Muscle of leg (tissue), 11 donors: Measurements from ENCODE around the gene KIAA0930. TPM values are rescaled to one million over a fixed set of nuclear protein-coding genes. Genes with fewer than 3 reads are reported as not detected.

ENCODE experiments used
- DNase-seq: peaks from one replicate; pipeline ENCODE4 v3.0.0; 2013
- H3K27ac ChIP-seq: one replicate; pipeline ENCODE4 v1.5.1; 2013; ENCODE audit warnings: mild to moderate bottlenecking, low read length, control low read depth
- H3K27me3 ChIP-seq: one replicate; pipeline ENCODE4 v1.6.1; 2013; ENCODE audit warnings: low read length; ENCODE audit not compliant: control insufficient read depth, insufficient read depth
- H3K36me3 ChIP-seq: one replicate; pipeline ENCODE4 v1.6.1; 2013; ENCODE audit warnings: low read length; ENCODE audit not compliant: control insufficient read depth, insufficient read depth
- H3K4me1 ChIP-seq: one replicate; pipeline ENCODE4 v1.6.1; 2013; ENCODE audit warnings: low read length; ENCODE audit not compliant: control insufficient read depth, insufficient read depth
- H3K4me3 ChIP-seq: one replicate; pipeline ENCODE4 v1.5.1; 2013; ENCODE audit warnings: low read length, control low read depth
- H3K9me3 ChIP-seq: replicated peaks from 2 replicates; pipeline ENCODE4 v1.6.1; 2013; ENCODE audit warnings: low read depth, low read length; ENCODE audit not compliant: control insufficient read depth
- WGBS: methylation state at CpG from one replicate; pipeline ENCODE4 v1.1.5; 2013; ENCODE audit warnings: missing lambda C conversion rate; ENCODE audit not compliant: insufficient coverage; 5-methylcytosine and 5-hydroxymethylcytosine counted together
- polyA plus RNA-seq, 8 donors: library from polyadenylated mRNA; unstranded; fragments of 120-200 nt; gene quantifications; one replicate each; pipeline versions ENCODE4 v1.2.1 to v1.2.3, GENCODE V29; 2013; ENCODE audit warnings: inconsistent platforms in 1 of 8, low replicate concordance in 1 of 8; ENCODE audit not compliant: insufficient read length in 8 of 8, insufficient read depth in 1 of 8
- total RNA-seq: library from RNA; stranded (reverse); fragments of 120-200 nt; gene quantifications from one replicate; pipeline ENCODE4 v1.2.4, GENCODE V29; 2013

Gene KIAA0930
- total and polyA plus RNA-seq, 9 donors, result 11.7 to 23.4 (median 15.4) TPM

GRCh38 chr22:45181240-45181639, 59.5 kb downstream of the KIAA0930 start:
- Histone ChIP-seq H3K4me1 (no peaks in the 10 kb centered on the region), H3K27me3 (no peaks in the 10 kb centered on the region), H3K36me3 (peaks cover 45% of the 10 kb centered on the region), H3K27ac (no peak overlapping the region), H3K9me3 (no peaks in the 10 kb centered on the region), H3K4me3 (no peak overlapping the region)
- DNase-seq, result no peak
- 88% methylated on average over 2 of the region's 4 CpGs for WGBS

DNA sequence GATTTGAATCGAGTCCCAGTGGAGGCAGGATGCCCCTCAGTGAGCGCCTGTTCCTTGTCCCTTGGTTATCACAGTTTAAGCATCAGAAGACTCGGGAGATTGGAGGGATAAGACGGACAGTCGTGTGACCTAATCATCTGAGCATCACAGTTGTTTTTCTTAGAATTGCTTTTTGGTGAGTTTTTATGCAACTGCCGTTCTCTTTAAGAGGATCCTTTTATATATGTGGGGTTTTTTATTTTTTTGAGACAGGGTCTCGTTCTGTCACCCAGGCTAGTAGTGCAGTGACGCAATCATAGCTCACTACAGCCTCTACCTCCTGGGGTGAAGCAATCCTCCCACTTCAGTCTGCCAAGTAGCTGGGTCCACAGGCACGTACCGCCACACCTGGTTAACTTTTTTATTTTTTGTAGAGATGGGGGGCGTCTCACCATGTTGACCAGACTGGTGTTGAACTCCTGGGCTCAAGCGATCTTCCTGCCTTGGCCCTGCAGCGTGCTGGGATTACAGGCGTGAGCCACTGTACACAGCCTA, 60.5 kb downstream of the KIAA0930 start:
- 95% methylated on average over 6 of the region's 14 CpGs for WGBS
- no peak for DNase-seq
- H3K27ac ChIP-seq, result no peak overlapping the region
- peaks cover 44% of the 10 kb centered on the region for H3K36me3 ChIP-seq
- no peaks in the 10 kb centered on the region for H3K9me3 ChIP-seq
- no peaks in the 10 kb centered on the region for H3K4me1 ChIP-seq
- no peaks in the 10 kb centered on the region for H3K27me3 ChIP-seq
- H3K4me3 ChIP-seq, result no peak overlapping the region

GRCh38 chr22:45179276-45180049, 61.2 kb downstream of the KIAA0930 start:
- Histone ChIP-seq H3K4me1 (no peaks in the 10 kb centered on the region), H3K27me3 (no peaks in the 10 kb centered on the region), H3K4me3 (no peak overlapping the region), H3K36me3 (peaks cover 42% of the 10 kb centered on the region), H3K27ac (no peak overlapping the region), H3K9me3 (no peaks in the 10 kb centered on the region)
- no peak for DNase-seq
- 100% methylated on average over 4 of the region's 9 CpGs for WGBS

- Histone ChIP-seq H3K27ac (no peak overlapping the region), H3K36me3 (peaks cover 69% of the 10 kb centered on the region), H3K4me3 (no peak overlapping the region), H3K27me3 (no peaks in the 10 kb centered on the region), H3K9me3 (no peaks in the 10 kb centered on the region), H3K4me1 (no peaks in the 10 kb centered on the region)
- WGBS, result 62% methylated on average over 2 of the region's 7 CpGs
- DNase-seq, result no peak
Measured at GRCh38 chr22:45172881-45173585, 67.7 kb downstream of the KIAA0930 start.

DNA sequence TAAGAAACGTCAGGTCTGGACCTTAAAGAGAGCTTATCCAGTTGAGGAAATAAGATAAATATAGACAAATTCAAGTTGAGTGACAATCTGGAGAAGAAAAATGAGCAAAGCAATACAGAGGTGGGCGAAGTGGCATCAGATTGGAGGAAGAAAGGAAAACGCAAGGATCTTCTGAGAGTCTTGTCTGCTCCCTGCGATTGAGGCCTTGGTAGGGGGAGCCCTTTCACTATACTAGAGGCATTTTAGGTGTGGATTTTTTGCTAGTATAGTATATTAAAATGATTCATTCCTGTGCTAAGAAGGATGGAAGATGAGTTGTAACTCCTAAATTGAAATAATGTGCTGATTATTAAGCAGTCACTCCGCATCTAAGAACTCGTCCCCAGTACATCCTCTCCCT, 68.9 kb downstream of the KIAA0930 start:
- Histone ChIP-seq H3K36me3 (peaks cover 69% of the 10 kb centered on the region), H3K4me3 (no peak overlapping the region), H3K27ac (no peak overlapping the region), H3K9me3 (no peaks in the 10 kb centered on the region), H3K27me3 (no peaks in the 10 kb centered on the region), H3K4me1 (no peaks in the 10 kb centered on the region)
- no peak for DNase-seq
- WGBS, result 78% methylated on average over 2 of the region's 6 CpGs

- 89% methylated on average over 13 of the region's 19 CpGs for WGBS
- Histone ChIP-seq H3K4me1 (peaks cover 6% of the 10 kb centered on the region), H3K27ac (no peak overlapping the region), H3K4me3 (no peak overlapping the region), H3K27me3 (no peaks in the 10 kb centered on the region), H3K9me3 (no peaks in the 10 kb centered on the region), H3K36me3 (peaks cover 56% of the 10 kb centered on the region)
- no peak for DNase-seq
Measured at GRCh38 chr22:45169591-45170466, 70.9 kb downstream of the KIAA0930 start.

GRCh38 chr22:45166932-45167331, 73.8 kb downstream of the KIAA0930 start:
- Histone ChIP-seq H3K4me1 (peaks cover 15% of the 10 kb centered on the region), H3K27me3 (no peaks in the 10 kb centered on the region), H3K27ac (no peak overlapping the region), H3K9me3 (no peaks in the 10 kb centered on the region), H3K36me3 (peaks cover 39% of the 10 kb centered on the region), H3K4me3 (no peak overlapping the region)
- whole genome bisulfite sequencing, result 68% methylated on average over 3 of the region's 5 CpGs
- no peak for DNase-seq

GRCh38 chr22:45164270-45165088, 76.2 kb downstream of the KIAA0930 start:
- Histone ChIP-seq H3K36me3 (peaks cover 15% of the 10 kb centered on the region), H3K27me3 (no peaks in the 10 kb centered on the region), H3K4me3 (peak overlapping the region; percentile 86), H3K9me3 (no peaks in the 10 kb centered on the region), H3K4me1 (peaks cover 15% of the 10 kb centered on the region), H3K27ac (peak overlapping the region; percentile 87)
- DNase-seq, result peak; percentile 48
- WGBS, result under 1% methylated on average over 40 of the region's 59 CpGs

- peak; percentile 98 for DNase-seq
- Histone ChIP-seq H3K4me3 (peak within 1 kb of the TSS; percentile 86), H3K27me3 (no peaks in the 10 kb centered on the region), H3K36me3 (peaks cover 12% of the 10 kb centered on the region), H3K4me1 (peaks cover 15% of the 10 kb centered on the region), H3K27ac (peak within 1 kb of the TSS; percentile 87), H3K9me3 (no peaks in the 10 kb centered on the region)
- under 1% methylated on average over 87 of the region's 100 CpGs for WGBS
Measured at GRCh38 chr22:45163451-45164269, 77.0 kb downstream of the KIAA0930 start, which contains the start of gene NUP50. Gene NUP50, plus strand, starts transcription at chr22:45163925. Its CDS starts 4,253 bp downstream, at chr22:45168178.
